D721Med (cell line): ENCODE results near the gene MAP4K4.

Source experiments
- DNase-seq: peaks from one replicate; pipeline ENCODE4 v3.0.0; 2011; ENCODE audit warnings: low spot score; ENCODE audit not compliant: insufficient read length
- FAIRE-seq: peaks from 2 replicates; lab custom pipeline; 2011; peaks lifted over from hg19 to GRCh38; lab: Jason Lieb, UNC
- CTCF ChIP-seq: IDR thresholded peaks from 2 replicates; pipeline ENCODE4 v1.5.1; 2012; ENCODE audit warnings: mild to moderate bottlenecking, control low read depth; ENCODE audit not compliant: insufficient read depth; ENCODE audit errors: missing control alignments

MAP4K4 gene

GRCh38 chr2:101868525-101868924 lies 171.0 kb downstream of the MAP4K4 start:
- DNase-seq: no peak
- no peak for TF ChIP-seq CTCF
- no peak for FAIRE-seq

GRCh38 chr2:101869527-101869926 lies 172.0 kb downstream of the MAP4K4 start:
- no peak for FAIRE-seq

GRCh38 chr2:101870444-101870843 lies 172.9 kb downstream of the MAP4K4 start:
- FAIRE-seq: no peak
- no peak for TF ChIP-seq CTCF
- no peak for DNase-seq

More at GRCh38 chr2:101869527-101869926, 172.0 kb downstream of the MAP4K4 start:
- DNase-seq: no peak
- no peak for TF ChIP-seq CTCF

- TF ChIP-seq CTCF: no peak
- FAIRE-seq (no peak), DNase-seq (no peak)
These were observed 174.0 kb downstream of the MAP4K4 start for GRCh38 chr2:101871480-101871879.

GRCh38 chr2:101872480-101872879 lies 175.0 kb downstream of the MAP4K4 start:
- FAIRE-seq (no peak), DNase-seq (no peak)
- TF ChIP-seq CTCF: no peak

GRCh38 chr2:101873543-101873942 lies 176.0 kb downstream of the MAP4K4 start:
- DNase-seq (no peak), FAIRE-seq (no peak)
- peak; percentile 40 for TF ChIP-seq CTCF

- TF ChIP-seq CTCF: no peak
- FAIRE-seq (no peak), DNase-seq (no peak)
These were observed 176.6 kb downstream of the MAP4K4 start for GRCh38 chr2:101874069-101874468.
